H9 (cell line): ENCODE data around the gene SLC22A3. TPM values are rescaled to one million over a fixed set of nuclear protein-coding genes. Genes with fewer than 3 reads are reported as not detected.

Source experiments
- DNase-seq: peaks from one replicate; pipeline ENCODE4 v3.0.0-alpha.2; 2017
- H2AFZ ChIP-seq: one replicate; pipeline ENCODE4 v1.6.1; 2013; ENCODE audit warnings: mild to moderate bottlenecking, low read length, control low read depth, moderate library complexity
- H2AK5ac ChIP-seq: 2 replicates; pipeline ENCODE4 v1.6.1; 2013; ENCODE audit warnings: low read length, control low read depth, mixed read lengths; ENCODE audit not compliant: insufficient read length
- H2BK120ac ChIP-seq: one replicate; pipeline ENCODE4 v1.6.1; 2013; ENCODE audit warnings: low read depth, mild to moderate bottlenecking, low read length, control low read depth, inconsistent platforms; ENCODE audit not compliant: poor library complexity, severe bottlenecking
- H2BK12ac ChIP-seq: 2 replicates; pipeline ENCODE4 v1.6.1; 2013; ENCODE audit warnings: low read length, control low read depth, mixed read lengths, low read depth; ENCODE audit not compliant: insufficient read length
- H2BK15ac ChIP-seq: 2 replicates; pipeline ENCODE4 v1.6.1; 2013; ENCODE audit warnings: low read depth, low read length, control low read depth
- H2BK20ac ChIP-seq: one replicate; pipeline ENCODE4 v1.6.1; 2013; ENCODE audit warnings: low read depth, mild to moderate bottlenecking, low read length, control low read depth, inconsistent platforms; ENCODE audit not compliant: poor library complexity, severe bottlenecking
- H2BK5ac ChIP-seq: 2 replicates; pipeline ENCODE4 v1.6.1; 2013; ENCODE audit warnings: low read length, control low read depth, mixed read lengths; ENCODE audit not compliant: insufficient read length
- H3K14ac ChIP-seq: 2 replicates; pipeline ENCODE4 v1.6.1; 2013; ENCODE audit warnings: low read length, control low read depth; ENCODE audit not compliant: insufficient read depth
- H3K18ac ChIP-seq: 2 replicates; pipeline ENCODE4 v1.6.1; 2013; ENCODE audit warnings: low read depth, mild to moderate bottlenecking, mixed read lengths, low read length, control low read depth; ENCODE audit not compliant: insufficient read length
- H3K23ac ChIP-seq: 2 replicates; pipeline ENCODE4 v1.6.1; 2013; ENCODE audit warnings: low read length, control low read depth, mixed read lengths, low read depth; ENCODE audit not compliant: insufficient read length
- H3K23me2 ChIP-seq: 2 replicates; pipeline ENCODE4 v1.6.1; 2013; ENCODE audit warnings: low read depth, mild to moderate bottlenecking, mixed read lengths, low read length, control low read depth; ENCODE audit not compliant: insufficient read length, poor library complexity, severe bottlenecking
- H3K27ac ChIP-seq: 2 replicates; pipeline ENCODE4 v1.5.1; 2013; ENCODE audit warnings: low read length, control low read depth, mixed read lengths, low read depth; ENCODE audit not compliant: insufficient read length
- H3K27me3 ChIP-seq: 2 replicates; pipeline ENCODE4 v1.6.1; 2013; ENCODE audit warnings: low read length, control low read depth, inconsistent platforms; ENCODE audit not compliant: insufficient read depth
- H3K4ac ChIP-seq: 2 replicates; pipeline ENCODE4 v1.6.1; 2013; ENCODE audit warnings: low read depth, mild to moderate bottlenecking, control low read depth, inconsistent platforms, low read length, moderate library complexity
- H3K4me1 ChIP-seq: 2 replicates; pipeline ENCODE4 v1.6.1; 2013; ENCODE audit warnings: low read length, control low read depth, inconsistent platforms; ENCODE audit not compliant: insufficient read depth
- H3K4me2 ChIP-seq: 2 replicates; pipeline ENCODE4 v1.6.1; 2013; ENCODE audit warnings: low read length, control low read depth, mixed read lengths; ENCODE audit not compliant: insufficient read length, insufficient read depth
- H3K56ac ChIP-seq: 2 replicates; pipeline ENCODE4 v1.6.1; 2013; ENCODE audit warnings: low read depth, mild to moderate bottlenecking, mixed read lengths, low read length, control low read depth; ENCODE audit not compliant: insufficient read length
- H3K79me1 ChIP-seq: 2 replicates; pipeline ENCODE4 v1.6.1; 2013; ENCODE audit warnings: low read depth, mild to moderate bottlenecking, moderate library complexity, low read length, control low read depth, inconsistent platforms; ENCODE audit not compliant: insufficient read depth, poor library complexity, severe bottlenecking
- H3K79me2 ChIP-seq: 2 replicates; pipeline ENCODE4 v1.6.1; 2013; ENCODE audit warnings: low read length, control low read depth, inconsistent platforms; ENCODE audit not compliant: insufficient read depth
- H3K9ac ChIP-seq: 2 replicates; pipeline ENCODE4 v1.6.1; 2013; ENCODE audit warnings: low read length, control low read depth, mixed read lengths; ENCODE audit not compliant: insufficient read length; ENCODE audit errors: extremely low read depth
- H3K9me3 ChIP-seq: one replicate; pipeline ENCODE4 v1.6.1; 2013; ENCODE audit warnings: low read depth, low read length, inconsistent platforms; ENCODE audit not compliant: control insufficient read depth
- H3T11ph ChIP-seq: one replicate; pipeline ENCODE4 v1.6.1; 2013; ENCODE audit warnings: mild to moderate bottlenecking, low read length, control low read depth, inconsistent platforms
- H4K20me1 ChIP-seq: one replicate; pipeline ENCODE4 v1.6.1; 2013; ENCODE audit not compliant: control insufficient read depth, insufficient read length, insufficient read depth
- H4K5ac ChIP-seq: 2 replicates; pipeline ENCODE4 v1.6.1; 2013; ENCODE audit warnings: low read depth, mild to moderate bottlenecking, mixed read lengths, low read length, control low read depth; ENCODE audit not compliant: insufficient read length
- H4K8ac ChIP-seq: replicated peaks from 2 replicates; pipeline ENCODE4 v1.6.1; 2013; ENCODE audit warnings: low read length, control low read depth, mixed read lengths, low read depth; ENCODE audit not compliant: insufficient read length
- H4K91ac ChIP-seq: 2 replicates; pipeline ENCODE4 v1.6.1; 2013; ENCODE audit warnings: low read depth, mild to moderate bottlenecking, moderate library complexity, mixed read lengths, low read length, control low read depth; ENCODE audit not compliant: insufficient read length
- H3K27ac Mint-ChIP-seq, 3 experiments: 2 replicates in 2 of 3; 3 replicates in 1 of 3; pipeline ENCODE4 v1.8.0; 2020 to 2021; ENCODE audit warnings: mixed read lengths in 3 of 3, mild to moderate bottlenecking in 1 of 3, moderate library complexity in 1 of 3
- H3K27me3 Mint-ChIP-seq: 2 replicates; pipeline ENCODE4 v1.8.0; 2021; ENCODE audit warnings: low read depth, mild to moderate bottlenecking, moderate library complexity, mixed read lengths
- H3K36me3 Mint-ChIP-seq, 3 experiments: 2 replicates in 2 of 3; 3 replicates in 1 of 3; pipeline ENCODE4 v1.8.0; 2020 to 2021; ENCODE audit warnings: low read depth in 3 of 3, mixed read lengths in 3 of 3; ENCODE audit not compliant: insufficient read depth in 1 of 3
- H3K4me1 Mint-ChIP-seq, 2 experiments: 2 replicates each; pipeline ENCODE4 v1.8.0; 2020; ENCODE audit warnings: mixed read lengths in 2 of 2
- H3K4me3 Mint-ChIP-seq, 2 experiments: 2 replicates in 1 of 2; 3 replicates in 1 of 2; pipeline ENCODE4 v1.8.0; 2020 to 2021; ENCODE audit warnings: mild to moderate bottlenecking in 2 of 2, mixed read lengths in 2 of 2, moderate library complexity in 1 of 2
- H3K9me3 Mint-ChIP-seq, 2 experiments: 2 replicates in 1 of 2; 3 replicates in 1 of 2; pipeline ENCODE4 v1.8.0; 2020; ENCODE audit warnings: mild to moderate bottlenecking in 2 of 2, mixed read lengths in 2 of 2, moderate library complexity in 1 of 2
- CTCF ChIP-seq: fragments of 200-600 bp; sonication (generic); conservative IDR thresholded peaks from 3 replicates; pipeline ENCODE4 v1.8.0; 2021; ENCODE audit warnings: antibody characterized with exemption, mild to moderate bottlenecking
- WGBS: extraction: QIAGEN DNeasy Blood & Tissue Kit; methylation state at CpG from one replicate; pipeline ENCODE4 v1.1.7; 2013; ENCODE audit warnings: missing lambda C conversion rate, low lambda C conversion rate, mixed read lengths; ENCODE audit not compliant: insufficient read length; ENCODE audit errors: extremely low coverage; 5-methylcytosine and 5-hydroxymethylcytosine counted together
- total RNA-seq: library from RNA; stranded (reverse); gene quantifications from 2 replicates; pipeline ENCODE4 v1.2.1, GENCODE V29; 2021

SLC22A3 gene
- total RNA-seq, 1 experiment from 2014 or later, result 2.7 TPM

DNA sequence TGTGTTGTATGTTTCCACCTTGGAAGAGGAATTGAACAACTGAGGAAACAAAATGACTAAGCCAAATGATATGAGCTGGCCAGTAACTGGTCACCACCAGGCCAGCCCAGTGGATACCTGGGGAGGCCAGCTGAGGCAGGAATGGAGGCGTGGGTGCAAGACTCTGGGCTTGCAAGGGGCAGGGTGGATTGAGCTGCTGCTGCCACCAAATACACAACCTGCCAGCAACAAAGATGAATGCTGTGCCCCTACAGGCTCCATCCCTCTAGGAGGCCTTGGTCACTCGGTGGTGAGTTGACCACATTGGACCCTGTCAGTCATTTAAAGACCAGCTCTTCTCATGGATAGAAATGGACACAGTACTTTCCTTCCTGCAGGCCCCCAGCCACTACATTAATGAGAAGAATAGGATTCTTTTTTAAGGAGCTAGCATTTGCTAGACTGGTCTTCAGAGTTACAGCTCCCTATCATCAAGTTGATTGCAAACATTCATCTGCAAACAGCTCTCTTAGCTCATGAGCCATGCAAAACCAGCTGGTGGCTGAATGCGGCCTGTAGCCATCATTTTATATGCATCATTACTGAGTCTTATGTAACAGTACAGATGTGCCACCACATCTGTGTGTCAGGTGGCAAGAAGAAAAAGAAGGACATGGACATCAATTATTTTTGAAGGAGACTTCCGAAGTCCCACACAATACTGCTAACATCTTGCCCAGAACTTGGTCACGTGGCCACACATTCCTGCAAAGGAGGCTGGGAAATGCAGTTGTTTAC lies 26.3 kb upstream of the SLC22A3 start:
- no peak overlapping the region for H2BK15ac ChIP-seq
- no peak overlapping the region for H2AFZ ChIP-seq
- no peak overlapping the region for H3K27ac ChIP-seq
- H4K20me1 ChIP-seq, result no peaks in the 10 kb centered on the region
- no peak overlapping the region for H4K91ac ChIP-seq
- H3K23me2 ChIP-seq, result no peaks in the 10 kb centered on the region
- no peak overlapping the region for H2BK5ac ChIP-seq
- no peaks in the 10 kb centered on the region for H3K27me3 Mint-ChIP-seq
- peaks cover 4 to 5% of the 10 kb centered on the region in 2 experiments; a peak in 4 of 5 replicates for H3K9me3 Mint-ChIP-seq
- no peak overlapping the region for H4K5ac ChIP-seq
- H3K27ac Mint-ChIP-seq, result no peak overlapping the region; a peak in 1 of 7 replicates
- H3K14ac ChIP-seq, result no peak overlapping the region
- H3K79me2 ChIP-seq, result no peaks in the 10 kb centered on the region
- no peak overlapping the region for H3K23ac ChIP-seq
- no peak overlapping the region for H3K56ac ChIP-seq
- H3K4me3 Mint-ChIP-seq, result no peak overlapping the region
- WGBS, result no CpG with 5 or more reads among the region's 5 CpGs
- H2BK12ac ChIP-seq, result no peak overlapping the region
- DNase-seq, result no peak
- H3K79me1 ChIP-seq, result no peaks in the 10 kb centered on the region
- no peak overlapping the region for H3K4me2 ChIP-seq
- no peaks in the 10 kb centered on the region for H3K27me3 ChIP-seq
- H3K36me3 Mint-ChIP-seq, result peaks cover 0 to 5% (median 3%) of the 10 kb centered on the region in 3 experiments; a peak in 4 of 7 replicates
- H2BK120ac ChIP-seq, result no peak overlapping the region
- H3K4ac ChIP-seq, result no peak overlapping the region
- no peak for TF ChIP-seq CTCF
- H3K9me3 ChIP-seq, result no peaks in the 10 kb centered on the region
- no peak overlapping the region for H2BK20ac ChIP-seq
- H3K18ac ChIP-seq, result no peak overlapping the region
- H3K4me1 Mint-ChIP-seq, result no peaks in the 10 kb centered on the region
- H3T11ph ChIP-seq, result no peak overlapping the region
- H4K8ac ChIP-seq, result no peak overlapping the region
- no peaks in the 10 kb centered on the region for H3K4me1 ChIP-seq
- H3K9ac ChIP-seq, result no peak overlapping the region
- H2AK5ac ChIP-seq, result no peak overlapping the region
